Osteocyte (in vitro differentiated cells): Measurements from ENCODE around the gene YARS1. TPM values are rescaled to one million over a fixed set of nuclear protein-coding genes. Genes with fewer than 3 reads are reported as not detected.

Source experiments
- DNase-seq: peaks from one replicate; pipeline ENCODE4 v3.0.0; 2021; ENCODE audit warnings: mixed read lengths; ENCODE audit not compliant: unreplicated experiment; ENCODE audit errors: extremely low spot score
- H3K27ac Mint-ChIP-seq: one replicate; pipeline ENCODE4 v1.8.0; 2021; ENCODE audit warnings: mild to moderate bottlenecking, mixed read lengths; ENCODE audit not compliant: unreplicated experiment
- H3K27me3 Mint-ChIP-seq: one replicate; pipeline ENCODE4 v1.8.0; 2021; ENCODE audit warnings: mixed read lengths; ENCODE audit not compliant: unreplicated experiment
- H3K36me3 Mint-ChIP-seq: one replicate; pipeline ENCODE4 v1.8.0; 2021; ENCODE audit warnings: mixed read lengths; ENCODE audit not compliant: unreplicated experiment
- H3K4me1 Mint-ChIP-seq: one replicate; pipeline ENCODE4 v1.8.0; 2021; ENCODE audit warnings: mixed read lengths; ENCODE audit not compliant: unreplicated experiment
- H3K4me3 Mint-ChIP-seq: one replicate; pipeline ENCODE4 v1.8.0; 2021; ENCODE audit warnings: mild to moderate bottlenecking, moderate library complexity, mixed read lengths; ENCODE audit not compliant: unreplicated experiment
- H3K9me3 Mint-ChIP-seq: one replicate; pipeline ENCODE4 v1.8.0; 2021; ENCODE audit warnings: mixed read lengths; ENCODE audit not compliant: unreplicated experiment
- total RNA-seq: library from RNA; stranded (reverse); gene quantifications from 2 replicates; pipeline ENCODE4 v1.2.1, GENCODE V29; 2021
- TF ChIP-seq, protein P1 (sequence below): fragments of 200-600 bp; sonication (generic); IDR thresholded peaks from 2 replicates; pipeline ENCODE4 v1.5.0; 2021; ENCODE audit warnings: antibody characterized with exemption, mild to moderate bottlenecking, moderate library complexity

YARS1 gene
- total RNA-seq, 1 donor from 2014 or later = 177 TPM

DNA sequence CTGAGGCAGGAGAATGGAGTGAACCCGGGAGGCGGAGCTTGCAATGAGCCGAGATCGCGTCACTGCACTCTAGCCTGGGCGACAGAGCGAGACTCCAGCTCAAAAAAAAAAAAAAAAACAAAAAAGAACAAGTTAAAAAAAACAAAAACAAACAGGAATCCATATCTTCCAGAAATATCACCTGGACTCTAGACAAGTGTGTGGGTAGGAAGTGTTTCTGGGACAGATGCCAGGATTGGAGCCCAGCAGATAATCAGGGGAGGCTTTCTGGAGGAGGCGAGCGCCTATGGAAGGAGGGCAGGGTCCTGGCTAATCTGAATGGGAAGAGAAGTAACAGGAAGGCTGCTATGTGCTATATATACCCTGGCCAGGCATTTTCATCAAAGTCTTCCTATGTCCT, 71.0 kb downstream of the YARS1 start:
- Mint-ChIP-seq H3K9me3 (no peaks in the 10 kb centered on the region), H3K4me3 (no peak overlapping the region), H3K4me1 (peaks cover 16% of the 10 kb centered on the region), H3K36me3 (peaks cover 2% of the 10 kb centered on the region), H3K27ac (no peak overlapping the region), H3K27me3 (no peaks in the 10 kb centered on the region)
- TF ChIP-seq, protein P1, sequence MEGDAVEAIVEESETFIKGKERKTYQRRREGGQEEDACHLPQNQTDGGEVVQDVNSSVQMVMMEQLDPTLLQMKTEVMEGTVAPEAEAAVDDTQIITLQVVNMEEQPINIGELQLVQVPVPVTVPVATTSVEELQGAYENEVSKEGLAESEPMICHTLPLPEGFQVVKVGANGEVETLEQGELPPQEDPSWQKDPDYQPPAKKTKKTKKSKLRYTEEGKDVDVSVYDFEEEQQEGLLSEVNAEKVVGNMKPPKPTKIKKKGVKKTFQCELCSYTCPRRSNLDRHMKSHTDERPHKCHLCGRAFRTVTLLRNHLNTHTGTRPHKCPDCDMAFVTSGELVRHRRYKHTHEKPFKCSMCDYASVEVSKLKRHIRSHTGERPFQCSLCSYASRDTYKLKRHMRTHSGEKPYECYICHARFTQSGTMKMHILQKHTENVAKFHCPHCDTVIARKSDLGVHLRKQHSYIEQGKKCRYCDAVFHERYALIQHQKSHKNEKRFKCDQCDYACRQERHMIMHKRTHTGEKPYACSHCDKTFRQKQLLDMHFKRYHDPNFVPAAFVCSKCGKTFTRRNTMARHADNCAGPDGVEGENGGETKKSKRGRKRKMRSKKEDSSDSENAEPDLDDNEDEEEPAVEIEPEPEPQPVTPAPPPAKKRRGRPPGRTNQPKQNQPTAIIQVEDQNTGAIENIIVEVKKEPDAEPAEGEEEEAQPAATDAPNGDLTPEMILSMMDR = no peak
- no peak for DNase-seq

DNA sequence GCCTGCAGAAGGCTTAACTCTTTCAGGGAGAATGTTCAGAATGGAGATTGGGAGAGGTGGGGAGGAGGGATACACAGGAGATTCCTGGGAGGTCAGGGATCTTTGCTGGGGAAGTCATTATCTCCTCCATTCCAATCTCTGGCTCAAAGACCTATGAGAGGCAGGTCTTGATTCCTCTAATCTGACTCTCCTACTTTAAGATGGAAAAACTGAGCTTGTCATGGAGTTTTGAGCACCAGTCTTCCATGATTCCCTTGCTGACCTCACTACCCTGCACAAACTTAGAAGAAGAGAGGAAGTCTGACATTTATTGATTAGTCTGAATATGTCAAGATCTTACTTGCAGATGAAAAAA, 73.1 kb downstream of the YARS1 start:
- TF ChIP-seq, protein P1 = no peak
- Mint-ChIP-seq H3K36me3 (peaks cover 2% of the 10 kb centered on the region), H3K9me3 (no peaks in the 10 kb centered on the region), H3K27me3 (no peaks in the 10 kb centered on the region), H3K27ac (peak overlapping the region; percentile 9), H3K4me1 (peaks cover 19% of the 10 kb centered on the region), H3K4me3 (peak overlapping the region; percentile 14)
- no peak for DNase-seq

DNA sequence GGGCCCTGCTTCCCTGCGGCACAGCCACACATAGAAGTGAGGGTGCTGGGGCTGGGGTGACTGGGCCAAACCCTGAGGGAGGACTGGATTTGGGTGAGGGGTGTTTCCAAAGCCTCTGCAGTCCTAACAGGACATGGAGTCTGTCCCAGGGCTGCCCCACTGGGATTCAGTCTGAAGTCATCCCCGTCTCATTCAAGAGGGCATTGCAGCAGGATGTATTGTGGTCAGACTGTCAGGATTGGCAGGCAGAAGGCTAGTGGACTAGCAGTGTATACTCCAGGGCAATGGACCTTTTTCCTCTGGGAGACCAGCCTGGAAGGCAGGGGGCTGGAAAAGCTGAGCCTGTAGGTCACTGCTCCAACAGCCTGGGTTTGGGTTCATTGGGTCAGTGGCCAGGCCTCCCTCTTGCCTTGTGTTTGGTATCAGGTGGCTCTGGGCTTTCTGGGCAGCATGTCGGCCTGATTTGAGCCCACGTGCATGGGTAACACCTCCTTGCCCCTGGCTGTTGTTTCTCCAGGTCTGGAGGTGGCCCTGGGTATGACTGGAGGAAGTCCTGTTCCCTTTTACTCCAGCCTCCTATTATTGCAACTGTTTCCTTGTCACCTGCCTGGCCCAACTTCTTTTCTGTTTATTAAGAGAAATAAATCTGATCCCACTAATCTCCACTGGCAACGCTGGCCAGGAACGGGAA, 73.6 kb downstream of the YARS1 start:
- TF ChIP-seq, protein P1 = no peak
- Mint-ChIP-seq H3K27me3 (no peaks in the 10 kb centered on the region), H3K36me3 (peaks cover 2% of the 10 kb centered on the region), H3K4me3 (peak overlapping the region; percentile 76), H3K27ac (peak overlapping the region; percentile 66), H3K9me3 (no peaks in the 10 kb centered on the region), H3K4me1 (peaks cover 17% of the 10 kb centered on the region)
- DNase-seq = no peak

DNA sequence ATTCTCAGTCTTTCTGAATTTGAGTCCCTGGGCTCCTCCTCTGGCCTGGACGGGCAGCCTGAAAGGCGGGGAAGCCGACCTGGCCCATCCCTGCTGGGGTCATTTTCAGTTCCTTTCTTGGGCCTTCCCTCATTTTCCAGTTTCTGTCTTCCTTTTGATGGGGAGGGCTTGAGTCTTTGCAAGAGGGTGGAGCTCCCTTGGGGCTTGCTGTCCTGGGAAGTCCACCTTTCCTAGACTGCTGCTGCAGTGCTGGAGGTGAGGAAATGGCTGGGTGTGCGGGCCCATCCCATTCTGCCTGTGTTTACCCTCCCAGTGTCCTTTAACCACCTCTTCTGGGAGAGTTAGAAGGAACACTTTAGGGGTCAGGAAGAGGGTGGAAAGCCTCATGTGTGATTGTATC, 74.2 kb downstream of the YARS1 start:
- Mint-ChIP-seq H3K4me1 (peaks cover 17% of the 10 kb centered on the region), H3K27me3 (no peaks in the 10 kb centered on the region), H3K9me3 (no peaks in the 10 kb centered on the region), H3K36me3 (peaks cover 2% of the 10 kb centered on the region), H3K27ac (peak overlapping the region; percentile 66), H3K4me3 (peak overlapping the region; percentile 76)
- TF ChIP-seq, protein P1 = no peak
- DNase-seq = no peak

DNA sequence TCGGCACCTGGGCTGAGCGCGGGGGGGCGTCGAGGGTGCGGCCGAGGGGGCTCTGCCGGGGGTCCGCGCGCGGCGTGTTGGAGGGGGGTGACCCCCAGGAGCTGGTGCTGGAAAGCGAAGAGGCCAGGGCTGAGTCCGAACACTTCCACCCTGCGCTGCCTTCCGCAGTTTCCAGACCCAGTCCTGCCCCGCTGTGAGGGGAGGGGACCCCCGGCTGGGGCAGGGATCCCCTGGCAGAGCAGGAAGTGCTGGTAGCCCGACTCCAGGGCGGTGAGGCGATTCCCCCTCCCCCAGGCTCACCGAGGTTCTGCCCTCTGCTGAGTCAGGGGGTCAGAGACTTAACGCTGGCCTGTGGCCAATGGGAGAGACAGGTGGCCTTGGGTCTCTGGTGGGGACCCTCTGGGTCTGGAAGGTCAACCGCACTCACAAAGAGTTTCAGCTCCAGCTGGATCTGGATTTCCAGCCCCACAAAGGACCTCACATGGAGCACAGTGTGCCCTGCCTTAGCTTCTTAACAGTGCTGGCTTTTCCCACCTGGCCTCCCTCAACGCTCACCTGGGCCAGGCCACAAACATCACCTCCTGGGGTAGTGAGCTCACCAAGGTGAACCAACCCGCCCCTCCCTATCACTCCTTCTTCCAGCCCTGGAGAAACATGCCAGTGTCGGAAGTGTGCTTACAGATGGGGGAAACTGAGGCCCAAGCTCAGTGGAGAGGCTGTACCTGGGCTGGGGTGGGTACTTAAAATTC, 74.8 kb downstream of the YARS1 start:
- peaks cover 2% of the 10 kb centered on the region for H3K36me3 Mint-ChIP-seq
- H3K4me1 Mint-ChIP-seq = peaks cover 17% of the 10 kb centered on the region
- DNase-seq = no peak
- TF ChIP-seq, protein P1 = no peak
- H3K27me3 Mint-ChIP-seq = no peaks in the 10 kb centered on the region
- peak overlapping the region; percentile 66 for H3K27ac Mint-ChIP-seq
- peak overlapping the region; percentile 76 for H3K4me3 Mint-ChIP-seq
- no peaks in the 10 kb centered on the region for H3K9me3 Mint-ChIP-seq
